NT2/D1 (cell line): ENCODE measurements around the gene GTF2A2.

Experiments
- YY1 ChIP-seq: IDR thresholded peaks from 2 replicates; pipeline ENCODE4 v1.6.1; 2011; ENCODE audit not compliant: insufficient read length, insufficient read depth
- ZNF274 ChIP-seq: IDR thresholded peaks from 2 replicates; pipeline ENCODE4 v1.6.1; 2011; ENCODE audit warnings: mild to moderate bottlenecking, low read depth, low read length

DNA sequence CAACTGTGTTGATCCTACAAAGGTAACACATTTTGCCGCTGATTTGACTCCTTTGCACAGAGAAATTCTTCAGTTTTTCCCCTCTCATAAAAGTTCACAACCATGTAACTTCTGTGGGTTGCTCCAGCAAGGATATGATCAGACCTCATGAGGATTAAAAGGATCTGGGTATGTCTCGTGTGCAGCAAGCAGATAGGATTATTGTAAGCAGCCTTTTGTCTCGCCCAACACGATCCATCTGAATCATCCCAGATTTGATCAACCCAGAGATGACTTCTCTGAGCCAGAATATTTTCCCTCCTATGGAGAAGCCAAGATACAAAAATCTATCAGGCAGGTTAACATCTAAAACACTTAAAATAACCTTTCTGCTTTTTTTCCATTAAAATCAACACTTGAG, 44.6 kb upstream of the GTF2A2 start:
- no peak for TF ChIP-seq YY1
- no peak for TF ChIP-seq ZNF274
